Renal cortex interstitium (tissue), 11 donors: ENCODE measurements around the gene KAZN. TPM values are rescaled to one million over a fixed set of nuclear protein-coding genes. Genes with fewer than 3 reads are reported as not detected.
A peak's percentile ranks its signal among the peaks of the same experiment; 100 is the strongest.

ENCODE experiments used
- DNase-seq, 11 donors: peaks; one replicate each; pipeline ENCODE4 v3.0.0-alpha.2; 2013; ENCODE audit warnings: low read depth in 9 of 11, low spot score in 4 of 11; ENCODE audit errors: extremely low read depth in 1 of 11
- polyA plus RNA-seq, 3 donors: library from polyadenylated mRNA; unstranded; fragments of 120-200 nt; gene quantifications; one replicate each; pipeline ENCODE4 v1.2.1, GENCODE V29; 2013; ENCODE audit not compliant: insufficient read length in 3 of 3

The KAZN gene
- polyA plus RNA-seq, 3 donors: 32.3 to 43.3 (median 34.6) TPM

GRCh38 chr1:14939527-14940284 is 341.2 kb downstream of the KAZN start:
- no peak for DNase-seq

- DNase-seq: no peak
Observed at GRCh38 chr1:14940285-14940870, 341.9 kb downstream of the KAZN start.

- DNase-seq: no peak
Observed at GRCh38 chr1:14941864-14942263, 343.4 kb downstream of the KAZN start.

- no peak for DNase-seq
Observed at GRCh38 chr1:14944471-14944985, 346.0 kb downstream of the KAZN start.

- DNase-seq: peak in 8 of 11 donors; percentile 72 to 85 (median 80)
Observed at GRCh38 chr1:14945132-14946010, 346.9 kb downstream of the KAZN start.

DNA sequence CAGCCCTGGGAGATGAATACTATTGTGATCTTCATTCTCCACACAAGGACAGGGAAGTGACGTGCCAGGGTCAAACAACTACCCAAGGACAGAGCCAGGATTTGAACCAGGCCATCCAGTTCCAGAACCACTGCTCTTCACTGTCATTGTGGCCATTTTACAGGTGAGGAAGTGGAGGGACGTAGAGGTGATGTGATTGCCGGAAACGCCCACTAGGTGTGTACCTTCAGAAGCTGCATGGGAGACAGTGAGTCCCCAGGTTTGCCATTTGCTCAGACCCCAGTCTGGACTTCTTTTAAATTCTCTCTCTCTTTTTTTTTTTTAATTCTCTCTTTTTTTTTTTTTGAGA is 347.5 kb downstream of the KAZN start:
- no peak for DNase-seq

- DNase-seq: no peak
Observed at GRCh38 chr1:14946684-14947238, 348.3 kb downstream of the KAZN start.

DNA sequence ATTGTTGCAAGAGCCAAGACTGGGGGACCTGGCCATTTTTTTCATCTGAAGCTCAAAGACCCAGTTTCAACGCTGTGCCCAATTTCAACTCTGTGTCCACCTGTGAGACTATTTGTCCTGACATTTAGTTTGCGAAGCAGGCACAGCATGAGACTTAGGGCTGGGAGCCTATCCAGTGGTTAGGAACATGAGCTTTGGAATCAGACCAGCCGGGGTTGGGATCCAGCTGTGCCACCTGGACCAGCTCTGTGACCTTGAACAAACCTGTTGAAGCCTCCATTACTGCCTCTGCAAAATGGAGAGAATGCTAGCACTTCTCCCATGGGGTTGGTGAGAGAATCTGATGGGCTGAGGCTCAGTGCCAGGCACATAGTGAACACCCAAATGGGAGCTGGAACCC is 348.9 kb downstream of the KAZN start:
- no peak for DNase-seq

DNA sequence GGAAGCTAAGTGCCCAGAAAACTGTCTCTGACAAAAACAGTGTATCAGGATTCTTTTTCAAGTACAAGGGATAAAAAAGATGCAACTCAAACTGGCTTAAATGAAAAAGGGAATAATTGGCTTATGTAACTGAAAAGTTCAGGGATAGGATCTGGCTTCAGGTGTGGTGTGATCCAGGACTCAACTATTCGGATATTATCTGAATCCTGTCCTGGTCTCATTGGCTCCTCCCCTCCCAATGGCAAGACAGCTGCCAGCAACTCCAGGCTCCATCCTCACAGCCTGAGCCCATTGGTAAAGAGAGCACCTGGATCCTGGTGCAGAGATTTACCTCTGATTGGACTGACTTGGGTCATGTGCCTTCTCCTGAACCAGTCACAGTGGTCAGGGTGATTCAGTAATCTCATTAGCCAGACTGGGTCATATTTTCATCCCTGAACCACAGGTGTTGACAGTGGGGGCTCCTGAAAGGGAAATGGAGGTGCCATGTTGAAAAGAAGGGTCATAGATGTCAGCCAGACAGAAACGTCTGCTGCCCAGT is 349.7 kb downstream of the KAZN start:
- no peak for DNase-seq

DNA sequence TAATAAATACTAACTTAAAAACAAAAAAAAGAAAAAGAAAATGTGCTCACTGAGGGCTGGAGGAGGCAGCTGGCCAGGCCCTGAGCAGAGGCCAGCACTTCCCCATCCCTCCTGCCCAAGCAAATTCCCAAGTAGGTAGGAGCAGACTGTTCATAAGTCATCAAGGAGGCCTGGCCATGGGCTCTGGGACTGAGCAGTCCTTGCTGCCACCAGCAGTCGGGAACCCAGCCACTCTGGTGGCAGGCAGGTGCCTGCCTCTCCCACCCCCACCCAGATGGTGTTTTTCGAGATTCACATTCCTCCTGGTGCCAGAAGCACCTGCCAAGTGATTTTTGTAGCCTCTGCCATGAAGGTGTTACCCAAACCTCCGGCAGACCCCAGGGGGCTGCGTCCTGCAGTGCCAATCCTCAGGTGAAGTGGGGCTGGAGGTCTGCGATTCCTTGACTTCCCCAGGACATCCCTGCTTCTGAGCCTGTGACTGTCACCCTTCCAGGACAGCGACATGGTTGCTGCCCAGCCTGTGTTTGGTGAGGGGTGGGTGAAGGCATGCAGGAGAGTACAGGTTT is 350.9 kb downstream of the KAZN start:
- DNase-seq: no peak

- no peak for DNase-seq
Observed at GRCh38 chr1:14949836-14950713, 351.6 kb downstream of the KAZN start.

GRCh38 chr1:14951766-14952165 is 353.3 kb downstream of the KAZN start:
- no peak for DNase-seq

- no peak for DNase-seq
Observed at GRCh38 chr1:14952626-14953314, 354.3 kb downstream of the KAZN start.

- DNase-seq: no peak
Observed at GRCh38 chr1:14954210-14954609, 355.7 kb downstream of the KAZN start.

DNA sequence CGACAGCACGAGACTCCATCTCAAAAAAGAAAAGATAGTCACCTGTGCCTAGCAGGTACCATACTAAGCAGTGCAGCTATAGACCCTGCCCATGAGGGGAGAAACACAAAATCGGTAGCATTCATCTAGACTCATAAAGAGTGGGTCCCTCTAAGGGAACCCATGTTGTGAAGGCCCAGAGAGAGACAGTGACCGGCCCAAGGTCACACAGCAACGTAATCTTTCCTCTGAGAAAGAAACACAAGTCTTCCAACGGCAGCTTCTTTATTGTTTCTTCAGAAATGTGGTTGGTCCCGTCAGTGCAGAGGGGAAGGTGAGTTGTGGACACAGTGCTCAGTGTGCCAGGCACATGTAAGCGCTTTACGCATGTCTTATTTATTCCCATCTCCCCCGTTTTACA is 356.4 kb downstream of the KAZN start:
- DNase-seq: no peak

DNA sequence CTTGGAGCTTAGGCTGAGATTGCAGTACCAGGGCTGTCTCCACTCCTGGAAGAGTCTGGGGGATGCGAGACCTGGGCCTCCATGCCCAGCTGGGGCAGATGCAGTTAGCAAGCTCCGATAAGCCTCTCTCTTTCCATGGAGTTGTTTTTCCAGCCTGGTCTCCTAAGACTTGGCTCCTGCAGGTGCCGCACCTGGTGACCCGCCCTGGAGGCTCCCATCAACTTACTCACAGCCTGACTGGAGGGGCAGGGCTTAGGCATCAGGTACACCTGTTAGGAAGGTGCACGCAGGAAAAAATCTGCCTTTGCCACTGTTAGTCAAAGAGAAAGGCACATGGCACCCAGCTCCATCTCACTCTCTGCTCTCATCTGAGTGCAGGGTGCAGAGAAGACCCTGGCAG is 356.9 kb downstream of the KAZN start:
- no peak for DNase-seq

DNA sequence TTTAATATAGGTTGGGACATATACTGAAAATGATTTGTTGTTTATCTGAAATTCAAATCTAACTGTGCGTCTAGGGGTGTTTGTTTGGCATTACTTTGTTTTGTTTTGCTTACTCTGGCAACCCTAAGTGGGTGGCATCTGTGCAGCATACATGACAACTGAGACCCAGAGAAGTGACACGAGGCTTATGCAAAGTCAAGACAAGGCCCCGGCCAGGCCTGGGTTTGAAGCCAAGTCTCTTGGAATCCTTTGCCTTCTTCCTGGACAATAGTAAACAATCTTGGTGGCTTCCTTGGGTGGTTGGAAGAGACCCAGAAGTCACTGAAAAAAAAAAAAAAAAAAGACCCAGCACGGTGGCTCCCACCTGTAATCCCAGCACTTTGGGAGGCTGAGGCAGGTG is 357.5 kb downstream of the KAZN start:
- DNase-seq: no peak
